Embryonic facial prominence (tissue), 1 donor: ENCODE measurements around the gene KCNAB1.
A peak's percentile ranks its signal among the peaks of the same experiment; 100 is the strongest.

Experiments used
- DNase-seq: peaks from one replicate; pipeline ENCODE4 v3.0.0-alpha.2; 2016; ENCODE audit errors: extremely low spot score

KCNAB1 gene

DNA sequence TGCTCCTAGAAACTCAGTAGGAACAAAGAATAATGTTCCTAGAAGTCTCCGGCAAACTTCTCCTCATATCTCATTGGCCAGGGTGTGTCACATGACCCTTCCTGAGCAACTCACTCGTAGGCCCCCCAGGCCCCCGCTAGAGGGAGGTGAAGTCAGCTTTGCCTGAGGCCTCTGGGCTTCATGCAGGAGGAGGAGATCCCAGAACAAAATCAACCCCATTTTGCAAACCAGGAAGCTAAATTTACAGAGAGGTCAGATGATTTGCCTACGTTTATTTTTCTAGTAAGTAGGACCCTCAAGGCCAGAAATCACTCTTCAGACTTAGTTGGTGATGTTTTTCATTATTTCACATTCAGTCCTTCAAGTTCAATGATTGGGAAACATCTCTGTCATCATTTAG lies 335.5 kb downstream of the KCNAB1 start:
- DNase-seq: no peak

DNA sequence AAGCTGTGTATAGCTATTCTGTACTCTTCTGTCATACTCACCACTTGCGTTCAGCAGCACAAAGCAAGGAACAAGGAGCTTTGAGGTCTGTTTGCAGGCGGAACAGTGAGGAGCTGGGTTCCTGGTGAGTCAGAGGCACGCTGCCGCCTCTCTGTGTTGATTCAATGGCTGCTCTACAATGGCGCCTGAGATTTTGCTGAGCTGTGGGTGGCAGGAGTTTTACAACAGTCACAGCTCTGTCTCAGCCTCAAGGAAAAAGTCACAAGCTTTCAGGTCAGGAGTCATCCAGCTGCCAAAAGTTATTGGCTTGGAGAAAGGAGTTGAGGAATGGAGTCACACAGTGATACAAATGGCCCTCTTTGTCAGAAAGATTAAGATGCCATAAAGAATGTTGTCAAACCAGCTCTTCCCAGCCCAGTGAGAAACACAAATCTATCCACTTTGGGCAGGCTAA lies 336.4 kb downstream of the KCNAB1 start:
- no peak for DNase-seq

DNA sequence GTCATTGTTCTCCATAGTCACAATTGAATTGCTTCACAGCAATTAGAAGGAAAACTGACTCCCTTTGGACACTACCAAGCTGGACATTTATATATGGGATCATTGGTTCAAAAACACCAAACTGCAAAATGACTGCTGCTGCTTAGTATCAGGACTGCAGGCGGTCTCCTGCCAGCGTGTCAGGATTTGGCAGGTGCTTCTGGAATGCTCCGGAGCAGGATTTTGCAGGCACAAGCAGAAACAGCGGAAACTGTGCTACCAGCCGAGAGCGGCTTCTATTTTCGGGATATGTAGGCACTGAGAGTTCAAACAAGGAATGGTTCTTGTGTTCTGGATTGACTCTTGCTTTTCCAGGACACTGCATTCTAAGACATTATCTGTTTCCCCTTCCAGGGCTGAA lies 339.1 kb downstream of the KCNAB1 start:
- no peak for DNase-seq

GRCh38 chr3:156460206-156460611 lies 339.8 kb downstream of the KCNAB1 start:
- DNase-seq: no peak

DNA sequence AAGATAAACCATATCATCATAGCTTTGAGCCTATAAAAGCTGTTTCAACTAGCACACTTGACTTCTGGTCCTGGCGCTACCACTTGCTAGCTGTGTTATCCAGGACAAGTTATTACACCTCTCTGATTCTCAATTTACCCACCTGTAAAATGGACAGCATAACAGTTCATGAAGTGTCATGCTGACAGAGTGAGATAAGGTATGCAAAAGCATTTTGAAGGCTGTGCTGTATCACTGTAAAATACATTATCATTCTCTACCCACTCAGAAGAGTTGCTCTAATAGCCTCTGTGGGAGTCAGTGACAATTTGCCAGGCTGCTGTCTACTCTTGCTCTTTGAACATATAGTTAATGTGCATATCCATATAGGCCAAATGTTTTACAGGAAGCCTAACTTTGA lies 341.5 kb downstream of the KCNAB1 start:
- no peak for DNase-seq

DNA sequence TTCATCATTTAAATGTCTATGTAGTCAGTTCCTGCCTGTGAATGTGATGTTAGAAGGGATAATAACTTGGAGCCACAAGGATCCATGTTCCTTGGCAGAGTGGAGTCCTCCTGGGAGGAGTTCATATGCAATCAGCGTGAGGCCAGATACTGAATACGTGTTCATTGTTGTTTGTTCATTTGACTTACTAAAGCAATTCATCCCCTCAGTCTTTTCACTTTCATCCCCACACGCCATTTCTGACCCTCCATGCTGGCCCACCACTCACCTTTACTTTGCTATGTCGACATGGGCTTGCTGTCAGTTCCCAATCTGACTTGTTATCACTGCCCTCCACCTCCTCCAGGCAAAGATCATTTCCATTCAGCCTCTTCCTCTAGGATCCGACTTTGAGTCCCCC lies 342.7 kb downstream of the KCNAB1 start:
- DNase-seq: no peak

DNA sequence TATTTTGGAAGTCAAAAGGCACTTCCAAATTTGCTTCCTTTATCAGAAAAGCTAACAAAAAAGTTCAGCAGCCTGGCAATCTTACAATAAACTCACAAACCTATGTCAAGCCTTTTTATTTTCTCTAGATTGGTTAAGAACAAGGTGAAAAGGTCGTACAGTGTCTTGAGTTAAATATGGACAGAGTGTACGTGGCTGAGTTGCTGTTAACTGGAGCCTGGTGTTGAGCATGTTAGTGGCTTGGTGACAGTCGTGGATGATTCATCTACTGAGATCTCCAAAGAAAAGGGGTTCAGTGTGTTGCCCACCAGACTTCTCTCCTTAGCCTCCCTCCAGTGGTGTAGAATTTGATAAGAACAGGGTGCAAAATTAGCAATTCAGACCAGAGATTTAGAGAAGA lies 344.8 kb downstream of the KCNAB1 start:
- no peak for DNase-seq

- DNase-seq: no peak
These were observed 349.1 kb downstream of the KCNAB1 start for GRCh38 chr3:156469456-156469855.

GRCh38 chr3:156471431-156471830 lies 351.1 kb downstream of the KCNAB1 start:
- no peak for DNase-seq

DNA sequence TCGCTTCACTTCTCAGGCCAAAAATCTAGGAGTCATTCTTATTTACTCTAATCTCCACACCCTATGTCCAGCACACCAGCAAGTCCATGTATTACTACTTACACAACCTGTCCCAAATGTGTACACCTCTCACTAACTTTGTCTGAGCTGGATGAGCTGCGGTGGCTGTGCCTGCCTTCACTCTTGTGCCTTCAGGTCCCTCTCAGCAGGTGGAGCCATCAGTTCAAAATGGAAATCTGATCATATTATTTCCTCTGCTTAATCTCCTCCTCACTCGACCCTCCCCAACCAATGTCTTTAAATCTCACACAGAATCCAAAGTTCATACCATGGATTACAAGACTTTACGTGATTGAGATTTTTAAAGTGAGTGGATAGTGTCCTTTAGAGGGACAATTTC lies 351.8 kb downstream of the KCNAB1 start:
- no peak for DNase-seq

DNA sequence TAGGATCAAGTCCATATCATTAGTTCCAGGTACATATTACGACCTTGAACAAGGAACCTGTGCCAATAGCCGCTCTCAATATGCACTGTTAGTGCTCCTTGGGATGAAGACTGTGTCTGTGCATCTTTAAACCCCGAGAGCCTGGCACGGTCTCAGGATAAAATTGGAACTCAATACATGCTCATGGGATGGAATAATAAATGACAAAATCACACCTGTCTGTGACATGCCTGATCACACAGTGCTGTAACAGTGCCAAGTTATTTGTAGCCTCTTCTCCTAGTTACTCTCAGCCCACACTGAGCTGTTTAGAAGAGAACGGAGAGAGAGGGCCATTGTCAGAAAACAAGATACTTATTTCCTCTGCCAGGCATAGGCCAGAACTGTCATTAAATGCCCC lies 352.3 kb downstream of the KCNAB1 start:
- no peak for DNase-seq

GRCh38 chr3:156473341-156473740 lies 353.0 kb downstream of the KCNAB1 start:
- DNase-seq: no peak

GRCh38 chr3:156474560-156475389 lies 354.4 kb downstream of the KCNAB1 start:
- DNase-seq: no peak

GRCh38 chr3:156477323-156477722 lies 356.9 kb downstream of the KCNAB1 start:
- DNase-seq: peak; percentile 12

DNA sequence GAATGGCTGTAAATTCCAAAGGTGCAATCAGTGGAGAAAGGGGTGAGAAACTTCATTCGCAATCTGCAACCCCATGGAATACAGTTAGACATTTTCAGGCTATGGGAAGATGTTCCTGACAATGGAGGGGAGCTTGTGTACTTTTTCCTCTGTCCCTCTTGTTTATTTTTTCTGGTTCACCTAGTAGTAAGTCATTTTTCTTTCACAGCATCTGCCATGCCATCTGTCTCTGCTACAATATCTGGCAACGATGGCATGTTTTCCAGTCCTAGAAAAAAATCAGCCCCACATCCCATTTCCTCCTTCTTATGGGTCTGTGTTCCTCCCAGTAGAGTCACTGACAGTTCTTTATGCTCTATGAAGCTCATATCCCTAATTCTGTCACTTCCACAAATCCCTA lies 358.5 kb downstream of the KCNAB1 start:
- no peak for DNase-seq

- no peak for DNase-seq
These were observed 359.2 kb downstream of the KCNAB1 start for GRCh38 chr3:156479604-156480003.

- no peak for DNase-seq
These were observed 360.6 kb downstream of the KCNAB1 start for GRCh38 chr3:156480949-156481348.

DNA sequence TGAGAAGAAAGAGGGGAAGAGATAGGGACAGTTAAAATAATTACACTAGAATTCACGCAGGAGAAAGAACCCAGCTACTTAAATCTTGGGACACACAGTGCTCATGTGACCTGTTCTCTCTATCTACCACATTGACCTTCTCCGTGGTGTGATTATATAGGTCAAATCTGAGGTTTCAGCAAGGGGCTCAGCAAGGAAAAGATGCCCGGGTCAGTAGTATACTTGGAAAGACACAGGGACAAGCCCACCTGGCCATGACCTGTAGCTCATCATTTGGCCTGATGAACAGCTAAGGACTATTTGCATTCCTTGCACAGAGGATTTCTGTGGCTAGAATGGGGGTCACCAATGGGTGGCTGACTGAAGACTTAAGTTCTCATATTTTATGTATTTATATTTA lies 362.6 kb downstream of the KCNAB1 start:
- DNase-seq: no peak

GRCh38 chr3:156483426-156483825 lies 363.0 kb downstream of the KCNAB1 start:
- no peak for DNase-seq

DNA sequence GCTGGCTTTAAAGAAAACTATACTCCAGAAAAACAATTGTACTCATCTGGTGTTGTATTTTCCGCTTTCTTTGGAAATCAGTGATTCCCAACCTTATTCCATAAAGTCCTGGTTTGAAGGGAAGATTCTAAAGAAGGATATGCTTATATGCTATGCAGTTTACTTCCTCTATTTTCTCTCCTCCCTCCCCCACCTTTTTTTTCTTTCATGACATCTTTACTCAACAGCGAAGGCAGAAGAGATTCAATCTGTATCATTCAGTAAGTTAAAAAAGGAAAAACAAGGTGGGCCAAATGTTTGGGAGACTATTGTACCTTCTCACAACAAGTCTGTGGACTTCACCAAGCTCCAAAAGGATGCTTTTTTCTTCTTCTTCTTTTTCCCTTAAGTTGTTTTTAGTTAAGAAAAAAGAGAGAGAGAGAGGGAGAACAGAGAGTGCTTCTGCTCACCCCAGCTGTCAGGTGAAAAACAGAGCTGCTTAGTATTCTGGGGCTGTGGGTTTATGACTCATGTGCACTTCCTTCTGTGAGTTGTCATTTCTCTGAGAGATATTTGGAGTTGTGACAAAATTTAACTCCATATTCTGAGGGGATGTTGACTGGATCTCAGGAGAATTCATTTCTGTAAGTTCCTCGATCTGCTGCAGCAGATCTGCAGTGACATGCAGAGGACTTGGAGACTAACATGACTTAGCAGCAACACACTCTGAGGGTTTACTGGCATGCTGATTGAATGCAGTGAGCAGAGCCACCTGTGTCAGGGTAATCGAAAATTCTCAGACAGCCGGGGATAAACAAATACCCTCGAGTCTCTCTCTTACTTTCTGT lies 363.8 kb downstream of the KCNAB1 start:
- DNase-seq: no peak

GRCh38 chr3:156488767-156489166 lies 368.4 kb downstream of the KCNAB1 start:
- DNase-seq: no peak

GRCh38 chr3:156489462-156489911 lies 369.1 kb downstream of the KCNAB1 start:
- DNase-seq: no peak

- no peak for DNase-seq
These were observed 370.8 kb downstream of the KCNAB1 start for GRCh38 chr3:156491192-156491591.
